HTR-8/SVneo (cell line): Measurements from ENCODE around the gene DHRS7B.

ENCODE experiments used
- DNase-seq: peaks from one replicate; pipeline ENCODE4 v3.0.0; 2011; ENCODE audit warnings: low spot score, mixed read lengths; ENCODE audit not compliant: insufficient read length
- FAIRE-seq: peaks from 2 replicates; lab custom pipeline; 2011; peaks lifted over from hg19 to GRCh38; lab: Jason Lieb, UNC

The DHRS7B gene

DNA sequence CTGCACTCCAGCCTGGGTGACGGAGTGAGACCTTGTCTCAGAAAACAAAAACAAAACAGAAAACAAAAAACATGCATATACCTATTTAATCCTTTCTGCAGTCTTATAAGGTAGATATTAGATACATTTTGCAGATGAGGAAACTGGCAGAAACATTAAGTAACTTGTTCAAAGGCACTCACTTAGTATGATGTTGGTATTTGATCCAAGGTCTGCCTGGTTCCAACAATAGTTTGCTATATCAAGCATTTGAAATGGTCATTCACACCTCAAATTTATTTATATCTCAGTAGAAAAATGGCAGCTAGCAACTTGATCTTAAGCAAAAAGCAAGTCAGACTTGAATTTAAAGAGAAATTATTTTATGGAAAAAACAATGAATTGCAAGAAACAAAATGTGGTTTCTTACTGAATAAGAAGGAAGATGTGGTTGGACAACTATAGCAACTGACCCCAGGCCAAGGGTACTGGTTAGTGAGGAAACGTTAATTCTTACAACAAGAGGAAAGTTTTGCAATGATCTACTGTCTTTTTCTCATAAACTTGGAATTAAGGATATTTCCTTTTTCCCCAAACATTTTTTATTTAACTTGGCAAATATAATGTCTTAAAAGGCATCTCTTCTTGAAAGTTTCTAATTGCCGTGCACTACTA is 19.7 kb downstream of the DHRS7B start:
- DNase-seq (no peak), FAIRE-seq (no peak)

DNA sequence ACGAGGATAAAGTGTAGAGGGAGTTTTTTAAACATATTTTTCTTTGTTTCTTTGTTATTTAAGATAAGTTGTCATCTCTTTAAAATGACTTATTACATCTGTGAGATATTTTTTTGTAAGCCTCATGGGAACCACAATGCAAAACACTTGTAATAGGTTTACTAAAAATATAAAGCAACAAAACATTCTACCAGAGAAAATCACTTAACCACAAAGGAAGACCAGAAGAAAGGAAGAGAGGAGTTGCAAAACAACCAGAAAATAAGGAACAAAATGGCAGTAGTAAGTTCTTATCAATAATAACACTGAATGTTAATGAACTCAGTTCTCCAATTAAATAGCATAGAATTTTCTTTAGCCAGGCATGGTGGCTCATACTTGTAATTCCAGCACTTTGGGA is 22.9 kb downstream of the DHRS7B start:
- FAIRE-seq (no peak), DNase-seq (no peak)

DNA sequence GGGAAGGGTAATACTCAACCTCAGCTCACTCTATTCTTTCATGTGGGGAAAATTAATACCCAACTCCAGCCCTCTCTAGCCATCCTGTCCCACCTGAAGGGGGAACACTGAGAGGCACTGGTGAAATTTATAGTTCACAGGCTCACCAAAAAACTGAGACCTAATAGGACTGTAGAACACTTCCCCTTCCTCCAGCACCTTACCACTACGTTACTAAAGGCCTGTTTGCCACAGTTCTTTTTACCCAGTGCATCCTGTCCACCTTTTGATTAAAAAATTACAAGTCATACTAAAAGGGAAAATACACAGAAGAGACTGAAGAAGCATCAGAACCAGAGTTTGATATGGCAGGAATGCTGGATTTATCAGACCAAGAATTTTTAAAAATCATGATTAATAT is 26.0 kb downstream of the DHRS7B start:
- DNase-seq (no peak), FAIRE-seq (no peak)

DNA sequence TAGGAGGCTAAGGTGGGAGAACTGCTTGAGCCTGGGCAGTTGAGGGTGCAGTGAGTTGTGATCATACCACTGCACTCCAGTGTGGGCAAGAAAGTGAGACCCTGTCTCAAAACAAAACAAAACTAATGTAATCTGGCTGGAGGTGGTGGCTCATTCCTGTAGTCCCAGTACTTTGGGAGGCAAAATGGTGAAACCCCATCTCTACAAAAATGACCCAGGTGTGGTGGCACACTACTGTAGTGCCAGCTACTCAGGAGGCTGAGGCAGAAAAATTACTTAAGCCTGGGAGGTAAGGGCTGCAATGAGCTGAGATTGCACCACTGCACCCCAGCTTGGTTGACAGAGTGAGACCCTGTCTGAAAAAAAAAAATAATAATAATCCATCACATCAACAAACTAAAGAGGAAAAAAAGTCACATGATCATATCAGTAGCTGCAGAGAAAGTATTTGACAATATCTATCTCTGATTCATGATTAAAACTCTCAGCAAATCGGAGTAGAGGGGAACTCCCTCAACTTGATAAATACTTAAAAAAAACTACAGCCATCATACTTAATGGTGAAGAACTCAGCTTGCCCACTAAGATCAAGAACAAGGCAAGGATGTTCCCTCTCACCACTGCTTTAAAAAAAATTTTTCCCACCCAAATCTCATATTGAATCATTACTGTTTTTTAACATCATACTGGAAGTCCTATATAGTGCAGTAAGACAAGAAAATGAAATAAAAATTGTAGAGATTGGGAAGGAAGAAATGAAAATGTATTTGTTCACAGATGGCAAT is 31.0 kb downstream of the DHRS7B start:
- DNase-seq (no peak), FAIRE-seq (peak; percentile 58)

DNA sequence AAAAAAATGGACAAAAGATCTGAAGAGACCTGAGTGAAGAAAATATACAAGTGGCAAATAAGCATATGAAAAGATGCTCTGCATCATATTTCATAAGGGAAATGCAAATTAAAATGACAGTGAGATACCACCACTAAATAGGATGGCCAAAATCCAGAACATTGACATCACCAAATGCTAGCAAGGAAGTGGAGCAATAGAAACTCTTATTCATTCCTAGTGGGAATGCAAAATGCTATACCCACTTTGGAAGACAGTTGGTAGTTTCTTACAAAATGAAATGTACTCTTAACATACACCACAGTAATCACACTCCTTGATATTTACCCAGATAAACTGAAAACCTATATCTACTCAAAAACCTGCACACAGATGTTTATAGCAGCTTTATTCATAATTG is 33.6 kb downstream of the DHRS7B start:
- DNase-seq: no peak
- FAIRE-seq: no peak

DNA sequence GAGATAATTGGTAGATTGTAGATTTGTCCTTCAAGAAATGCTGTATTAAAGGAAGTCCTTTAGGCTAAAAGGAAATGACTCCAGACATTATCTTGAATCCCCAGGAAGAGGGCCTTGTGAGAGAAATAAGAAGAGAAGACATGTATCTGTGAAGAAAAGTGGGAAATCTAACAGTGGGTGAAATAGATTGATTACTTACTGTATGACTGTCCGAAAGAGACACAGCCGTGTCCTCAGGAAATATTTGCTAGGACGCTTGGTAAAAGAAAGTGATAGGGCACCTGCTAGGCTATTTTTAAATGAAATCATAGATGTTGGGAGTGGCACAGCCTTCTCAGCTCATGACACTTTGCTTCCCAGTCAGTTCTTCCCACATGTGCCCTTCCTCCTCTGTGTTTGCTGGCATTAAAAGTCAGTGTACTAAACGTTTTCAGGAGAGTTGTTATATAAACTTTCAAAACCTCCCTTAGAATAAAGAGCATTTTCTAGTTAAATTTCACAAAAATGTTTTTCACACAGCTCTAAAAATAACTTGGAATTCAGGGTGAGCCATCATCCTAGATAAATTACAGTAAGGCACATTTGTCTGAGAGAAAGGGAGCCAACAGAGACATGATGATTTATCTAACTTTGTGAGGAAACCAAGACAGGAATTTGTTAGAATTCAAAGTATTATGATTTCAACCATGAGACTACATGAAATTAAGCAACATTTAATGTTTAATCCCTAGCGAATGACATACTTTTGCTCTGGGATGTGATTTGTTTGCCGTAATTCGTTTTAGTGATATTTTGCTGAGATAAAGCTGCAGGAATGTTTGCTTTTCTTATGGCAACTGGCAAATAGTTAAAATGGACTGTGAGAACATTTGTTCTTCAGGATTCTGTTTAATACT is 35.0 kb downstream of the DHRS7B start:
- FAIRE-seq (no peak), DNase-seq (no peak)

DNA sequence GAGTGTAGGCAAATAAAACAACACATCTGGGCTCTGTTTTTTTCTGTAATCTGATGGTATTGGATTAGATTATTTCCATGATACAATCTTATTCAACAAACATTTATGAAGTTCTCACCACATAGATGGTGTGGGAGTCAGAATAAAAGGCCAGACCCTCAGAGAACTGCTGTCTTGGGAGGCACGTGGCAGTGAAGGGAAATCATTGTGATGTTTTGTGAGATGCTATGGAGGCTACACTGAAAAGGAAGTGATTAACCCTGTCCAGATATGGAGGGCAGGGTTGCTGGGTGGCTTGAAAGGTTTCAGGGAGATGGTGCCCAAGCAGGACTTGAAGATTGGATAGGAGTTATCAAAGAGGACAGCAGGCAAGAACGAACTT is 35.6 kb downstream of the DHRS7B start:
- FAIRE-seq: peak; percentile 78
- no peak for DNase-seq

DNA sequence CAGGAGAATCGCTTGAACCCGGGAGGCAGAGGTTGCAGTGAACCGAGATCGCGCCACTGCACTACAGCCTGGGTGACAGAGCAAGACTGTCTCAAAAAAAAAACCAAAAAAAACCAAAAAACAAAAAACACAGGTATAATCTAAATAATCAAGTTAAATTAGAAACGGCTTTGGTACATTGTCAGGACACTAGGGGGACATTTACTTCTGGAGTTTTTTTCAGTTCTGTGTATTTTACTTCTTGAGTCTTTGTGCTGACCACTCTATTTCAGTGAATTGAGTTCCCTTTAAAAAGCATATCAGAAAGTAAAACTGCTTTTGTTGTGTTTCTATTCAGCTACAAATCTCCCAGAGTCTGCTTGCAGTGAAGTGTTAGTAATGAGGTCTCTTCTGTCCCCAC is 36.3 kb downstream of the DHRS7B start:
- FAIRE-seq (no peak), DNase-seq (no peak)

DNA sequence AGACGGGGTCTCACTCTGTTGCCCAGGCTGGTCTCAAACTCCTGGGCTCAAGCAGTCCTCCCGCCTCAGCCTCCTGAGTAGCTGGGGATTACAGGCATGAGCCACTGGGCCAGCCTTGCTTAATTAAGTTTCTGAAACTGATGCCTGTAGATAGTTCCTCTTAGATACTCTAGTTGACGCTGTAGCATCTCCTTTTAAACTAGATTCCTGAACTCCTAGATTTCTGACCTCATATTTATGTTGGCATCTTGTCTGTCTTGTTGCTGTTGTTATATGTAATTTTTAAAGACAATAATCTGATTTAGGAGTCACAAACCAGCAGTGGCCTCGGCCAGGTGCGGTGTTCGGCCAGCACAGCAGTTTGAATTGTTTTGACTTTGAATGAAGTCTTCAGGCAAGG is 37.5 kb downstream of the DHRS7B start:
- DNase-seq (no peak), FAIRE-seq (peak; percentile 28)

DNA sequence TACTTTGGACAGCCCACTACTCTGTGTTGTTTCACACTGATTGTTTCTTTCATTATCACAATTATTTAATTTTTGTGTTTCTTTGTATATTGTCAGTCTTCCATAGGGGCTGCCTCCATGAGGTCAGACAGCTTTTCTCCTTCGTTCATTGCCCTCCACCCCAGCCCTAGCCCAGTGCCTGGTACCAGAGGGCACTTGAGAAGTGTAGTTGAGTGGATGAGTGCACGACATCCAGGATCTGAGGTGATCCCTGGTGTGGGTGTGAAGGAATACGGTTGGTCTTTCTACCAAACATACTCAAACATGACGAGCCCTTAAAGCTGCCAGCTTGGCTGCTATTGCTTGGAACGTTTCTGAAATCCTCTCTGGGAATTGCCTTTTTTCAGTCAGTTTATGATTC is 37.9 kb downstream of the DHRS7B start:
- FAIRE-seq (peak; percentile 9), DNase-seq (no peak)

DNA sequence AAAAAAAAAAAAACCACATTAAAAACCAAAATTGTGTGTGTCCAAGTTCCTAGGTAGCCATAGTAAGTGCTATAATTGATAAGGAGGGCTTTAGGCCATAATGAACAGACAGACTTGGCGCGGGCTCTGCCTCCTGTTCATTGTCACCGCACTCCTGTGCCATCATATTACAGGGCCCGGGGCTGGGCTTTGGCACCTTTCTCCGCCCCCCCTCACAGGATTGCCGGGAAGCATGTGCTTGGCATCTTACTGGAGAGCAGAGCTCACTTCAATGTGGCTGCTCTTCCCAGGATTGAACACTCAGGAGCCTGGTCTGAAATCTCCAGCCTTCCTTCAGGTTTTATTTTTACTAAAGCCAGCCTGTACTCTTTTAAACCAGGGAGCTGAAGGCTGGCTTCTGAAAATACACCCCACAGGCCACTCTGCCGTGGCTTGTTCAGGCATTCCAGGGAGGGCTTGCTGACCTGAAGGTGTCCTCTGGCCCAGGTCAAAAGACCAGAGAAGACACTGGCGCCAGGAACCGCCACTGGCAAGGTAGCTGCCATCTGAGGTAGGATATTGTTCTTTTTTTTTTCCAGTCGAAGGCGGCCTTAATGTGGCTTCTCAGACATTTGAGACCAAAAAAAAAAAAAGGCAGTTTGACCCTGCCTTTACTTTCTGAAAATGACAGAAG is 39.3 kb downstream of the DHRS7B start:
- DNase-seq (no peak), FAIRE-seq (no peak)

DNA sequence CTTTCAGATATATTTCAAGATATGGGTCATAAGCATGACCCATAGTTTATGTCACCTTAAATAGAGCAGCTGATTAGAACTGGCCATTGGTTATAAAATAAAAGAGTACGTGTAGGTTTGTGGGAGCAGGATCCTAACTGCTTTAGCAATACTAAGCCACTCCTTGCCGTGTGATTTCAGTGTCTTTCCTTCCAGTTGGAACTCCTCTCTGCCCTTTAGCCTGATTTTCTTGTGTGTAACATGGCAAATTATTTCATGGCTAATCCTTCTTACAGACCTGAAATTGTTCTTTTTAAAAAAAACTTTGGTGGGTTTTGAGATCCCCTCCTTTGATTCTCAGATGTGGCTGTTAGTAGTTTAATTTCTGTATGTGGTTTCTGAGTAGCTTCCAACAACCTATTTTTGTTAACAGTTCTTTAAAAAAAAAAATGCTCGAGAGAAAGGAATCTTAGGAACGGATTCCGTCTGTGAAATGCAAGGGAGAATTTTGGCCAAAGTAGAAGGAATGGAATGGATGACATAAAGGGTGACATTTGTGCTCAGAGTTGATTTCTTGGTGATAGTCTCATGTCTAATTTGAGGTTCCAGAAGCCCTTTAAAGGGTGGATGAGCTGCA is 39.9 kb downstream of the DHRS7B start:
- no peak for FAIRE-seq
- no peak for DNase-seq

DNA sequence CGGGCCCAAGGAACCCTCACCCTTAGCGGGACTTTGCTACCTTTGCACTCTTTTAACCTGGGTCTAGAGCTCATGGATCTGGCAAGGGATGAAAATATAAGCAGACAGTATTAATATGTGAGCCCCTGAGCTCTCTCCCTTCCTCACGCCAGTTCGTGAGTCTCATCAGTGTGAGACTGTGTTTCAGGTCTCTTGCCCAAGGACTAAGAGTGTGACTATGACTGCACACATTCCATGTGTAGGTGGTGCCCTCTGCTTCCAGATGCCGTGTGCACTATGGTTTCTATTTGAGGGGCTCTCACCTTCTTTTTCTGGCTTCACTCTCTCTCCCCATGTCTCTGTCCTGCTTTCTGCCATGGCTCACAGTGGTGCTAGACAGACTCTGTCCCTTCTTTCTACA is 40.5 kb downstream of the DHRS7B start:
- no peak for DNase-seq
- FAIRE-seq: peak; percentile 28

DNA sequence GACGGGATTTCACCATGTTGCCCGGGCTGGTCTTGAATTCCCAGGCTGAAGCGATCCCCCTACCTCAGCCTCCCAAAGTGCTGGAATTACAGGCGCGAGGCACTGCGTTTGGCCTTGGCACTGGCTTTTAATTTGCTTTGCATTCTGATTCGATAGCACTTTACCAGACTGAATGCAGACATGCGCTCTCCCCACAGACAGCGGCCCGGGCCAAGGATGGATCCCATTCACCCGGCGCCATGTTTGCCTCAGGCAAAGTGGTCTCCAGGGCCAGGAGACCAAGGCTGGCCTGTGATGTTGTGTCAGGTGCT is 41.7 kb downstream of the DHRS7B start:
- DNase-seq (no peak), FAIRE-seq (no peak)

DNA sequence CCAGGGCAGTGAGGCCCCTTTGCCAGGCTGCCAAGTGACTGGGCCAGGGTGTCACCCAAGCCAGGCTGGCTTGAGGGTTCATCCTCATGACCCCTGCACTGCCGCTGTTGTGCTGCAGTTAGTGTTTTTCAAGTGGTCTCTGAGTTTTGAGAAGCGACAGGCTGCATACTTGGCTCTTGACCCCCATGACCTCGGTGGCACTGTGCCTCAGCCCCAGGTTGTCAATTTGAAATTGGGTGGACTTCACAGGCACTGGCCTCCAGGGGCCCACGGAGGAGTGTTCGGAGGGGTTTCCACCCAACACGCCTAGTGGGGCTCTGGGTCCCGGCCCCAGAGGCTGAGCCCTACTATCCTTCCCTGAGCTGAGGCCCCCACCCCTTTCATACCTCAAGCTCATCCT is 42.7 kb downstream of the DHRS7B start:
- FAIRE-seq (no peak), DNase-seq (no peak)

DNA sequence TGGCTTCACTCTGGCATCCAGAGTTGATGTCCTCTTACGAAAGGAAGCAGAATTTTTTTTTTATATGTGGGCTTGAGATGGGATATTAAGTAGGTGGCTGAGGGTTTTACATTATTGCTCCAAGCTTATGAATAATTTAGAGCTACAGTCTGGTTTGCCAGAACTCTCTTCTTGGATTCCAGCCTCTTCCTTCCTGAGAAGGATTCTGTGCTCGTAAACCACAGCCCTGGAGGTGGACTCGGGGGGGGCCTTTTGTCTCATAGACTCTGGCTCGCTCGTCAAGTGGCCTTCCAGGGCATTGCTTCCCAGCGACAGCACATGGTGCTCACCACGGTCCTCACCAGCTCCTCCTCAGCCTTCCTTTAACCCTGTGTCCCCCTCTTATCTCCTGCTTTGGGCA is 44.0 kb downstream of the DHRS7B start:
- FAIRE-seq (peak; percentile 13), DNase-seq (no peak)

DNA sequence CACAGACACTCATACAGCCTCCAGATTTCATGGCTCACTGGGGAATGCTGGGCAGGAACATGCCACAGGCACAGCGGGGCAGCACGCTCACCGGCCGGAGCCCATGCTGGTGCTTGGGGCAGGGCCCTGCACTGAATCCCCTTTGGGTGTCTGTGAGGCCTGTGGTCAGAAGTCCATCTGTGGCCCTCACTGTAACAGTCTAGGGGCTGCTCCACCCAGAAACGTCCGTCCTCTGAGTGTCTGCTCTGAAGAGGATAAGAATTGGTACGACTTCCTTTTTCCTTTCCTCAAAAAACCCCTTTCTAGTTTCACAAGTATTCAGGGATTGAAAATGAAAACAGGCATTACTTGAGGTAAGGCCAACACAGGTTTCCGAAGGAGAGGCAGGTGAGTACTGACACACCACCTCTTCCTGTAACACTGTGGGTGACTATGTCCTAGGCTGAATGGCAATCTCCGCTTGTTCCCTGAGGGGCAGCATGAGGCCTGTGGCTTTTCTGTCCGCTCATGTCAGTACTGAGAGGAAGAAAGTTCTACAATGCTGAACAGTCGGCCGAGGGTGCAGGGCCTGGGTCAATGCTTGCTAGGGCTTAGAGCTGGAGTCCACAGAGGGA is 44.7 kb downstream of the DHRS7B start:
- peak; percentile 55 for FAIRE-seq
- no peak for DNase-seq

DNA sequence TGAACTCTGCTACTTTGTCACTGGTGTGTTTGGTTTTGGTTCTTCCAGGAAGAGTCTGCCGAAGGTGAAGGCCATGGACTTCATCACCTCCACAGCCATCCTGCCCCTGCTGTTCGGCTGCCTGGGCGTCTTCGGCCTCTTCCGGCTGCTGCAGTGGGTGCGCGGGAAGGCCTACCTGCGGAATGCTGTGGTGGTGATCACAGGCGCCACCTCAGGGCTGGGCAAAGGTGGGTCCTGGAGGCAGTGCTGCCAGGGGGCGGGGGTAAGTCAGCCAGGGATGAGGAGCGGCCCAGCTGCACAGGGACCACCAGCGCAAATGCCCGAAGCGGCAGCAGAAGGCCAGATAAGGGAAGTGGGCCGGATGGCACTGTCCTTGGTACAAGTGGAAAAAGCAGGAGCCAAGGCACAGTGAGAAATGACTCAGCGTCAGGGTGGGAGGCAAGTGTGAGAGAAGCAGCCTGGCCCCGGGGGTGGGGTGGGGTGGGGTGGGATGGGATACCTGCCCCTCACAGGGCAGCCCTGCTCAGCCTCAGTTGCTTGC is 45.3 kb downstream of the DHRS7B start:
- FAIRE-seq (no peak), DNase-seq (no peak)

DNA sequence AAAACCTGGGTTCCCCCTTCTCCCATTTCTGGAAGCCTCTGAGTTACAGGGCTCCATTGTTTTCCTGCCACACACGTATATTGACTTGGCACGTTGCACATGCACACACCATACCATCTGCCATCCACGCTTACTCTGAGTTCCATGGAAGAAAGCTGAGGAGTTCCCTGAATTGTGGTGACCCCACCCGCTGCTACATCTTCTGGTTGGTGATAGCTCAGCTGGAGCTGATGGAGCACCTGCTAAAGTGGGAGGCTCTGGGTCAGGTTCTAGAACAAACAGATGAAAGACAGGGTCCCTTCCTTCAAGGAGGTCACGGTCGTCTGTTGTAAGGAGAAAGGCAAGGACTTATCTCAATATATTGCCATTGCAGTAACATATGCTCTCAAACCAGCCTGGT is 46.1 kb downstream of the DHRS7B start:
- peak; percentile 51 for FAIRE-seq
- no peak for DNase-seq

DNA sequence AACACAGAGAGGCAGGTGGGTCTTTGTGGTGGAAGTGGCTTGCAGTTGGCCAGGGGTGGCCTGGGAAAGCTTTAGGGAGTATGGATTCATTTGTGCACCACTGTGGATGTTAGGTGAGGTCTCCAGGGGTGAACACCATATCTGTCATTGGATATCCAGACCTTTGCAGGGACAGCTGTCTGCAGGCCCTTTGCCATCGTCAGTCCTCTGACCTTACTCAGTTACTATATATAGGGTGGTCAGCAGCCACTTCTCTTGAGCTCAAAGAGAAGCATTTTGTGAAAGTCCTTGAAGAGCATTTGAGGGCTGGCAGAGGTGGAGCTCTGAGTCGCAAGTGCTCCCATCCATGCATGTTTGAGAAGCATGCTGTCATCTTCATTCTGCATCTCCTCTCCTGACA is 46.8 kb downstream of the DHRS7B start:
- no peak for DNase-seq

More for the DNA sequence above, 46.8 kb downstream of the DHRS7B start:
- FAIRE-seq: no peak
